Smooth muscle cell (in vitro differentiated cells): ENCODE data around the gene FAM222B. TPM values are rescaled to one million over a fixed set of nuclear protein-coding genes. Genes with fewer than 3 reads are reported as not detected.

Experiments
- DNase-seq: peaks from one replicate; lab custom pipeline; 2025; ENCODE audit not compliant: unreplicated experiment; lab: John Stamatoyannopoulos, UW
- H2AFZ ChIP-seq: fragments of 200-600 bp; sonication (generic); 2 replicates; pipeline ENCODE4 v1.6.0; 2016; ENCODE audit warnings: antibody characterized with exemption, low read depth, mild to moderate bottlenecking
- H3F3A ChIP-seq: fragments of 200-600 bp; sonication (generic); 2 replicates; pipeline ENCODE4 v1.6.0; 2017; ENCODE audit warnings: antibody characterized with exemption, low read depth
- H3K27ac ChIP-seq: fragments of 200-600 bp; sonication (generic); 2 replicates; pipeline ENCODE4 v1.5.1; 2016; ENCODE audit warnings: low read depth, mild to moderate bottlenecking
- H3K27me3 ChIP-seq: fragments of 200-600 bp; sonication (generic); 2 replicates; pipeline ENCODE4 v1.6.1; 2016; ENCODE audit warnings: low read depth, mild to moderate bottlenecking
- H3K36me3 ChIP-seq: fragments of 200-600 bp; sonication (generic); 2 replicates; pipeline ENCODE4 v1.5.1; 2016; ENCODE audit warnings: low read depth
- H3K4me1 ChIP-seq: fragments of 200-600 bp; sonication (generic); 2 replicates; pipeline ENCODE4 v1.5.1; 2016; ENCODE audit warnings: low read depth
- H3K4me2 ChIP-seq: fragments of 200-600 bp; sonication (generic); 2 replicates; pipeline ENCODE4 v1.6.0; 2016; ENCODE audit warnings: mild to moderate bottlenecking
- H3K4me3 ChIP-seq: fragments of 200-600 bp; sonication (generic); 2 replicates; pipeline ENCODE4 v1.5.1; 2016; ENCODE audit warnings: mild to moderate bottlenecking
- H3K79me2 ChIP-seq: fragments of 200-600 bp; sonication (generic); 2 replicates; pipeline ENCODE4 v1.6.0; 2016; ENCODE audit warnings: low read depth, mild to moderate bottlenecking
- H3K9ac ChIP-seq: fragments of 200-600 bp; sonication (generic); 2 replicates; pipeline ENCODE4 v1.6.0; 2016; ENCODE audit warnings: low read depth
- H3K9me3 ChIP-seq: fragments of 200-600 bp; sonication (generic); replicated peaks from 2 replicates; pipeline ENCODE4 v1.5.1; 2016; ENCODE audit warnings: low read depth
- H4K20me1 ChIP-seq: fragments of 200-600 bp; sonication (generic); 2 replicates; pipeline ENCODE4 v1.6.0; 2016; ENCODE audit warnings: low read depth
- CTCF ChIP-seq: fragments of 200-600 bp; sonication (generic); IDR thresholded peaks from 2 replicates; pipeline ENCODE4 v1.5.1; 2017; ENCODE audit warnings: borderline replicate concordance, mild to moderate bottlenecking, antibody characterized with exemption; ENCODE audit not compliant: insufficient read depth, poor library complexity, severe bottlenecking
- WGBS: methylation state at CpG from one replicate; pipeline ENCODE4 v1.1.7; 2016; ENCODE audit warnings: low lambda C conversion rate; 5-methylcytosine and 5-hydroxymethylcytosine counted together
- polyA plus RNA-seq: library from polyadenylated mRNA; unstranded; fragments of >200 nt; fragmentation: Nextera tagmentation; extraction: Ambion mirVana; gene quantifications from 2 replicates; pipeline ENCODE4 v1.2.1, GENCODE V29; 2016
- total RNA-seq: library from RNA; depleted of rRNA; stranded (reverse); fragments of >200 nt; gene quantifications from 2 replicates; pipeline ENCODE4 v1.2.3, GENCODE V29; 2014

The FAM222B gene
- total and polyA plus RNA-seq, 2 experiments from 2014 or later: 20.5 to 28.0 TPM

DNA sequence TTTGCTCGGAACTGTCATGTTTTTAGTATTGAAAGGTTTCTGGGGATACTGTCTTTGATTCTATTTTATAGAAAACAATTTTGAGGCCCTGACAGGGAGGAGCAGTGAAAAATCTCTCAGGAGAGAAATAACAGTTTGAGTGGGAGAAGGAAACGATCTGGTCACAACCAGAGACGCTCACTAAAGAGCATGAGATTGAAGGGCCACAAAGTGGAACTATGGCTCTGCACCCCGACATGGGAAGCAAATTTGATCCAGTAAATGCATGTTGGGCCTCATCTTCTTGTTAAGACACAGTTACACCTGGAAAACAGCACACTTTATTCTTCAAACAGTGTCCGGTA is 12.7 kb upstream of the FAM222B start:
- no peak for TF ChIP-seq CTCF
- no peaks in the 10 kb centered on the region for H3F3A ChIP-seq
- WGBS: 36% methylated on average over 5 of the region's 5 CpGs
- H3K27ac ChIP-seq: peak overlapping the region; percentile 52
- peaks cover 6% of the 10 kb centered on the region for H3K4me1 ChIP-seq
- H3K4me3 ChIP-seq: peak overlapping the region; percentile 81
- DNase-seq: no peak
- peaks cover 10% of the 10 kb centered on the region for H3K79me2 ChIP-seq
- H4K20me1 ChIP-seq: no peaks in the 10 kb centered on the region
- H3K9me3 ChIP-seq: no peaks in the 10 kb centered on the region
- H3K36me3 ChIP-seq: no peaks in the 10 kb centered on the region
- H3K4me2 ChIP-seq: peak overlapping the region; percentile 96
- H3K9ac ChIP-seq: peak overlapping the region; percentile 92
- H2AFZ ChIP-seq: peak overlapping the region; percentile 90
- H3K27me3 ChIP-seq: no peaks in the 10 kb centered on the region

GRCh38 chr17:28854457-28855335 is 12.1 kb upstream of the FAM222B start, which contains the start of gene ERAL1:
Gene ERAL1 (plus strand): TSS chr17:28855016. CDS start chr17:28855035, 19 bp downstream.
- no peaks in the 10 kb centered on the region for H3K27me3 ChIP-seq
- WGBS: 2% methylated on average over 42 of the region's 42 CpGs

DNA sequence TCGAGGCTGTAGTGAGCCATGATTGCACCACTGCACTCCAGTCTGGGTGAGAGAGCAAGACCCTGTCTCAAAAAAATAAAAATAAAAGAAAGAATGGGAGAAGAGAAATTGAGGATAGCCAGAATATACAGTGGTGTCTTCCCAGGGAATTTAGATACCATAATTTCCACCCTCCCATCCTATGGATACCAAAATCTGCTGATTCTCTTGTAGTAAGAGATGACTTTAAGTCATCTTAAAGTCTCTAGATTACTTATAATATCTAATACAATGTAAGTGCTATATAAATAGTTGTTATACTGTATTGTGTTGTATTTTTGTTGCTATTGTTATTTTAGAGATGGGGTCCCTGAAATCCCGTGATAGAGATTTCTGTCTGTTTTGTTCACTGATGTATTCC is 10.7 kb upstream of the FAM222B start:
- no peak for TF ChIP-seq CTCF
- H3K4me1 ChIP-seq: peaks cover 6% of the 10 kb centered on the region
- H3K27ac ChIP-seq: no peak overlapping the region
- H3K79me2 ChIP-seq: peaks cover 10% of the 10 kb centered on the region
- H3K4me3 ChIP-seq: no peak overlapping the region
- H3K9me3 ChIP-seq: no peaks in the 10 kb centered on the region
- H3K4me2 ChIP-seq: no peak overlapping the region
- no peak overlapping the region for H2AFZ ChIP-seq
- no peaks in the 10 kb centered on the region for H3F3A ChIP-seq
- no peaks in the 10 kb centered on the region for H4K20me1 ChIP-seq
- H3K9ac ChIP-seq: no peak overlapping the region
- no peak for DNase-seq
- H3K36me3 ChIP-seq: no peaks in the 10 kb centered on the region
- WGBS: 93% methylated on average over 2 of the region's 2 CpGs
- H3K27me3 ChIP-seq: no peaks in the 10 kb centered on the region

More at GRCh38 chr17:28854457-28855335, 12.1 kb upstream of the FAM222B start, which contains the start of gene ERAL1:
- Histone ChIP-seq H3K27ac (peak within 1 kb of the TSS; percentile 52), H2AFZ (peak within 1 kb of the TSS; percentile 90), H4K20me1 (no peaks in the 10 kb centered on the region), H3K79me2 (peaks cover 10% of the 10 kb centered on the region), H3K9ac (peak within 1 kb of the TSS; percentile 92), H3F3A (no peaks in the 10 kb centered on the region), H3K4me3 (peak within 1 kb of the TSS; percentile 81), H3K4me2 (peak within 1 kb of the TSS; percentile 96), H3K4me1 (peaks cover 6% of the 10 kb centered on the region), H3K9me3 (no peaks in the 10 kb centered on the region), H3K36me3 (no peaks in the 10 kb centered on the region)
- DNase-seq: peak; percentile 41
- TF ChIP-seq CTCF: no peak
